VCaP (cell line): ENCODE measurements around the gene SLC25A21.

Experiments used
- H3K27ac ChIP-seq: fragments of 450-650 bp; 2 replicates; pipeline ENCODE4 v1.5.1; 2017
- CTCF ChIP-seq: fragments of 450-650 bp; conservative IDR thresholded peaks from 2 replicates; pipeline ENCODE4 v1.5.1; 2017; ENCODE audit warnings: mild to moderate bottlenecking, moderate library complexity

The SLC25A21 gene

GRCh38 chr14:37179896-37180502 is 7.6 kb upstream of the SLC25A21 start:
- no peak for TF ChIP-seq CTCF
- H3K27ac ChIP-seq, result no peak overlapping the region

GRCh38 chr14:37172936-37173614 is 669 bp upstream of the SLC25A21 start:
- TF ChIP-seq CTCF, result no peak
- peak overlapping the region; percentile 91 for H3K27ac ChIP-seq

GRCh38 chr14:37171678-37172023 is 755 bp downstream of the SLC25A21 start:
- H3K27ac ChIP-seq, result peak overlapping the region; percentile 91

GRCh38 chr14:37170993-37171392 is 1.4 kb downstream of the SLC25A21 start:
- TF ChIP-seq CTCF, result no peak
- no peak overlapping the region for H3K27ac ChIP-seq

More at GRCh38 chr14:37171678-37172023, 755 bp downstream of the SLC25A21 start:
- TF ChIP-seq CTCF, result no peak

- no peak for TF ChIP-seq CTCF
Observed at GRCh38 chr14:37170237-37170636, 2.2 kb downstream of the SLC25A21 start.

GRCh38 chr14:37168721-37169120 is 3.7 kb downstream of the SLC25A21 start:
- TF ChIP-seq CTCF, result no peak
- H3K27ac ChIP-seq, result no peak overlapping the region

More at GRCh38 chr14:37170237-37170636, 2.2 kb downstream of the SLC25A21 start:
- H3K27ac ChIP-seq, result no peak overlapping the region

GRCh38 chr14:37167151-37168047 is 5.0 kb downstream of the SLC25A21 start:
- no peak for TF ChIP-seq CTCF
- no peak overlapping the region for H3K27ac ChIP-seq
